OCI-LY1 (cell line): ENCODE data around the gene CD3D.

ENCODE experiments used
- H2AFZ ChIP-seq: fragments of 200-600 bp; sonication (generic), shearing (Covaris generic); 2 replicates; pipeline ENCODE4 v1.6.0; 2014; ENCODE audit warnings: antibody characterized with exemption, mild to moderate bottlenecking, low read length
- H3F3A ChIP-seq: fragments of 200-600 bp; sonication (generic), shearing (Covaris generic); 2 replicates; pipeline ENCODE4 v1.6.0; 2014; ENCODE audit warnings: mild to moderate bottlenecking, antibody characterized with exemption, low read length, moderate library complexity; ENCODE audit not compliant: insufficient read depth
- H3K27ac ChIP-seq: fragments of 200-600 bp; sonication (generic); 2 replicates; pipeline ENCODE4 v1.5.1; 2014; ENCODE audit warnings: low read length, mixed run types, mild to moderate bottlenecking, low read depth; ENCODE audit not compliant: poor library complexity, severe bottlenecking
- H3K27me3 ChIP-seq: fragments of 200-600 bp; sonication (generic); 2 replicates; pipeline ENCODE4 v1.6.0; 2014; ENCODE audit warnings: antibody characterized with exemption, mild to moderate bottlenecking, low read length, moderate library complexity; ENCODE audit not compliant: insufficient read depth
- H3K36me3 ChIP-seq: fragments of 200-600 bp; sonication (generic); 2 replicates; pipeline ENCODE4 v1.6.1; 2014; ENCODE audit warnings: mild to moderate bottlenecking, antibody characterized with exemption, low read length, moderate library complexity, mixed read lengths; ENCODE audit not compliant: insufficient read depth
- H3K4me1 ChIP-seq: fragments of 200-600 bp; sonication (generic); 2 replicates; pipeline ENCODE4 v1.5.1; 2014; ENCODE audit warnings: mild to moderate bottlenecking, low read length, moderate library complexity; ENCODE audit not compliant: insufficient read depth, severe bottlenecking
- H3K4me2 ChIP-seq: fragments of 200-600 bp; sonication (generic), shearing (Covaris generic); 2 replicates; pipeline ENCODE4 v1.6.1; 2014; ENCODE audit warnings: low read length
- H3K4me3 ChIP-seq: fragments of 200-600 bp; sonication (generic); 2 replicates; pipeline ENCODE4 v1.5.1; 2014; ENCODE audit warnings: low read length, low read depth, mild to moderate bottlenecking, mixed read lengths; ENCODE audit not compliant: poor library complexity, severe bottlenecking
- H3K79me2 ChIP-seq: fragments of 200-600 bp; shearing (Covaris generic); 2 replicates; pipeline ENCODE4 v1.6.1; 2016; ENCODE audit warnings: mixed run types, low read length, mixed read lengths; ENCODE audit not compliant: insufficient read depth
- H3K9ac ChIP-seq: fragments of 200-600 bp; sonication (generic), shearing (Covaris generic); 2 replicates; pipeline ENCODE4 v1.6.1; 2014; ENCODE audit warnings: mild to moderate bottlenecking, low read length, mixed read lengths
- H3K9me2 ChIP-seq: fragments of 200-600 bp; sonication (generic), shearing (Covaris generic); 2 replicates; pipeline ENCODE4 v1.6.1; 2014; ENCODE audit warnings: low read depth, mild to moderate bottlenecking, low read length, mixed read lengths
- H3K9me3 ChIP-seq: fragments of 200-600 bp; shearing (Covaris generic); 2 replicates; pipeline ENCODE4 v1.6.1; 2014; ENCODE audit warnings: low read length, mixed read lengths
- H4K20me1 ChIP-seq: fragments of 200-600 bp; sonication (generic), shearing (Covaris generic); 2 replicates; pipeline ENCODE4 v1.6.0; 2016; ENCODE audit warnings: mild to moderate bottlenecking, low read length; ENCODE audit not compliant: insufficient read depth
- EZH2 ChIP-seq: fragments of 200-600 bp; sonication (generic), shearing (Covaris generic); IDR thresholded peaks from 2 replicates; pipeline ENCODE4 v1.8.0; 2017; ENCODE audit warnings: borderline replicate concordance, mixed run types, mild to moderate bottlenecking, antibody characterized with exemption, low read length, moderate library complexity, mixed read lengths
- TF ChIP-seq, protein P1 (sequence below): fragments of 200-600 bp; sonication (generic), shearing (Covaris generic); IDR thresholded peaks from 2 replicates; pipeline ENCODE4 v1.5.1; 2017; ENCODE audit warnings: mild to moderate bottlenecking, antibody characterized with exemption, low read length, moderate library complexity, mixed read lengths

CD3D gene

DNA sequence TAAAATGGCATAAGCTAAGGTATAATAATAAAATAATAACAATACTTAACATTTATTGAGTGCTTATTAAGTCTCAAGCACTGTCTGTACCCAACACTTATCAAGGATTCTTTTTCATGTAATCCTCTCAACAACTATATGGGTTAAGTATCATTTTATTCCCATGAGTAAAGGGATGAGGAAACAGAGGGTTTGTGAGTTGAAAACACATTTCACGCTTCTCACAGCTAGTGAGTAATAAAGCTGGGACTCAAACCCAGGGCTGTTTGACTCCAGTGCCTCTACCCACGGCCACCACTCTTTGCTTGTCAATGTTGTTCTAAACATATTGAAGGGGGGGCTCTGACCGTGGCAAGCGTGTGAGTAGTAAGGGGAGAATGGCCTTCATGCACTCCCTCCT lies 29.3 kb downstream of the CD3D start:
- H3K27ac ChIP-seq, result no peak overlapping the region
- H3K9me3 ChIP-seq, result no peaks in the 10 kb centered on the region
- TF ChIP-seq, protein P1, sequence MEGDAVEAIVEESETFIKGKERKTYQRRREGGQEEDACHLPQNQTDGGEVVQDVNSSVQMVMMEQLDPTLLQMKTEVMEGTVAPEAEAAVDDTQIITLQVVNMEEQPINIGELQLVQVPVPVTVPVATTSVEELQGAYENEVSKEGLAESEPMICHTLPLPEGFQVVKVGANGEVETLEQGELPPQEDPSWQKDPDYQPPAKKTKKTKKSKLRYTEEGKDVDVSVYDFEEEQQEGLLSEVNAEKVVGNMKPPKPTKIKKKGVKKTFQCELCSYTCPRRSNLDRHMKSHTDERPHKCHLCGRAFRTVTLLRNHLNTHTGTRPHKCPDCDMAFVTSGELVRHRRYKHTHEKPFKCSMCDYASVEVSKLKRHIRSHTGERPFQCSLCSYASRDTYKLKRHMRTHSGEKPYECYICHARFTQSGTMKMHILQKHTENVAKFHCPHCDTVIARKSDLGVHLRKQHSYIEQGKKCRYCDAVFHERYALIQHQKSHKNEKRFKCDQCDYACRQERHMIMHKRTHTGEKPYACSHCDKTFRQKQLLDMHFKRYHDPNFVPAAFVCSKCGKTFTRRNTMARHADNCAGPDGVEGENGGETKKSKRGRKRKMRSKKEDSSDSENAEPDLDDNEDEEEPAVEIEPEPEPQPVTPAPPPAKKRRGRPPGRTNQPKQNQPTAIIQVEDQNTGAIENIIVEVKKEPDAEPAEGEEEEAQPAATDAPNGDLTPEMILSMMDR, result no peak
- no peak for TF ChIP-seq EZH2
- no peaks in the 10 kb centered on the region for H3K79me2 ChIP-seq
- H3K27me3 ChIP-seq, result no peaks in the 10 kb centered on the region
- H3F3A ChIP-seq, result no peaks in the 10 kb centered on the region
- no peaks in the 10 kb centered on the region for H3K36me3 ChIP-seq
- H3K4me2 ChIP-seq, result no peak overlapping the region
- H3K4me3 ChIP-seq, result no peak overlapping the region
- no peaks in the 10 kb centered on the region for H4K20me1 ChIP-seq
- H3K9ac ChIP-seq, result no peak overlapping the region
- no peaks in the 10 kb centered on the region for H3K9me2 ChIP-seq
- no peak overlapping the region for H2AFZ ChIP-seq
- H3K4me1 ChIP-seq, result peaks cover 46% of the 10 kb centered on the region

DNA sequence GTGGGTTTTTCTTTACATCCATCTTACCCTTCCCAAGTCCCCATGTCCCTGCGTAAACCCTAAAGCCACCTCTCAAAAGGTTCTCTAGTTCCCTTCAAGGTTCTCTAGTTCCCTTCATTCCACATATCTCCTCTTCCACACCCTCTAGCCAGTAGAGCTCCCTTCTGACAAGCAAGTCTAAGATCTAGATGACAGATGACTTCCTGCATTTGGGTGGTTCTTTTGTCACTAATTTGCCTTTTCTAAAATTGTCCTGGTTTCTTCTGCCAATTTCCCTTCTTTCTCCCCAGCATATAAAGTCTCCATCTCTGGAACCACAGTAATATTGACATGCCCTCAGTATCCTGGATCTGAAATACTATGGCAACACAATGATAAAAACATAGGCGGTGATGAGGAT lies 30.2 kb downstream of the CD3D start:
- Histone ChIP-seq H3K79me2 (no peaks in the 10 kb centered on the region), H3K4me2 (no peak overlapping the region), H4K20me1 (no peaks in the 10 kb centered on the region), H3K9ac (no peak overlapping the region), H3K27me3 (no peaks in the 10 kb centered on the region), H3K36me3 (no peaks in the 10 kb centered on the region; the same call in 1 of the 2 replicates), H3F3A (no peaks in the 10 kb centered on the region), H3K9me3 (no peaks in the 10 kb centered on the region), H3K4me1 (peaks cover 39% of the 10 kb centered on the region), H3K27ac (no peak overlapping the region), H3K9me2 (no peaks in the 10 kb centered on the region), H3K4me3 (no peak overlapping the region), H2AFZ (no peak overlapping the region)
- TF ChIP-seq EZH2, result no peak
- TF ChIP-seq, protein P1, result no peak

DNA sequence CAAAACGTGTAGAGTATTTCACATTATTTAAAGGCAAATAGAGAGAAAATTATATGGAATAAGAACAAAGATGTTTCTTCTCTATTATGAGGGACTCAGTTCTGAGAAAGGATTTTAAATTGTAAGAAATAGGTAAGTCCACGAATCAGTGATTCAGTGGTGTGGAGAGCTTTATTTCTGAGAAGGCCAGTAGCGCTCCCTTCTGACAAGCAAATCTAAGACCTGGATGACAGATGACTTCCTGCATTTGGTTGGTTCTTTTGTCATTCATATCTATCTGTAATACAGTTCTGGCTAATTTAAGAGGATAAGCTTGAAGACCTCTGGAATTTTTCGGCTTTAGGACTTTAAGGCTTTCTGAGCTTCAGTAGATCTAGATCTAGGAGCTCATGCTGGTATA lies 31.0 kb downstream of the CD3D start:
- H3F3A ChIP-seq, result no peaks in the 10 kb centered on the region
- H3K4me3 ChIP-seq, result no peak overlapping the region
- no peaks in the 10 kb centered on the region for H3K79me2 ChIP-seq
- H4K20me1 ChIP-seq, result no peaks in the 10 kb centered on the region
- H3K9me3 ChIP-seq, result no peaks in the 10 kb centered on the region
- no peaks in the 10 kb centered on the region for H3K9me2 ChIP-seq
- no peak overlapping the region for H3K9ac ChIP-seq
- H3K27ac ChIP-seq, result no peak overlapping the region
- no peaks in the 10 kb centered on the region; the same call in 1 of the 2 replicates for H3K36me3 ChIP-seq
- peaks cover 31% of the 10 kb centered on the region for H3K4me1 ChIP-seq
- TF ChIP-seq, protein P1, result peak; percentile 9; the same call in 1 of the 2 replicates
- no peak for TF ChIP-seq EZH2
- no peak overlapping the region for H3K4me2 ChIP-seq
- no peak overlapping the region for H2AFZ ChIP-seq
- no peaks in the 10 kb centered on the region for H3K27me3 ChIP-seq
